Activated T-helper 1 cell treated with Interleukin-2 at 50 U/mL for 16 hours (primary cell): ENCODE measurements around the gene MBOAT7.
A peak's percentile ranks its signal among the peaks of the same experiment; 100 is the strongest.
"Not testable (repeated sequence)": the region's sequence is repeated elsewhere in the genome, so short reads cannot be mapped to it uniquely, and the experiment has no call there.

Experiments
- DNase-seq: peaks from one replicate; pipeline ENCODE4 v3.0.0-alpha.2; 2020; ENCODE audit warnings: low read depth

The MBOAT7 gene

GRCh38 chr19:54209058-54209810 lies 19.9 kb upstream of the MBOAT7 start:
- no peak for DNase-seq

GRCh38 chr19:54208784-54209057 lies 19.3 kb upstream of the MBOAT7 start:
- no peak for DNase-seq

GRCh38 chr19:54207983-54208783 lies 18.8 kb upstream of the MBOAT7 start:
- DNase-seq: no peak

- DNase-seq: no peak
Measured at GRCh38 chr19:54207676-54207982, 18.2 kb upstream of the MBOAT7 start.

- not testable (repeated sequence) for DNase-seq
Measured at GRCh38 chr19:54207193-54207592, 17.8 kb upstream of the MBOAT7 start.

- DNase-seq: no peak
Measured at GRCh38 chr19:54206831-54207177, 17.4 kb upstream of the MBOAT7 start.

GRCh38 chr19:54206030-54206830 lies 16.9 kb upstream of the MBOAT7 start:
- DNase-seq: no peak

GRCh38 chr19:54204767-54205468 lies 15.5 kb upstream of the MBOAT7 start:
- DNase-seq: no peak

GRCh38 chr19:54203151-54203611 lies 13.8 kb upstream of the MBOAT7 start:
- no peak for DNase-seq

- DNase-seq: no peak
Measured at GRCh38 chr19:54201980-54202379, 12.6 kb upstream of the MBOAT7 start.

GRCh38 chr19:54201172-54201701 lies 11.9 kb upstream of the MBOAT7 start:
- no peak for DNase-seq

GRCh38 chr19:54199401-54199800 lies 10.0 kb upstream of the MBOAT7 start:
- no peak for DNase-seq

- DNase-seq: no peak
Measured at GRCh38 chr19:54197121-54197520, 7.7 kb upstream of the MBOAT7 start.

- no peak for DNase-seq
Measured at GRCh38 chr19:54196536-54196935, 7.2 kb upstream of the MBOAT7 start.

- DNase-seq: not testable (repeated sequence)
Measured at GRCh38 chr19:54194463-54194862, 5.1 kb upstream of the MBOAT7 start.

GRCh38 chr19:54193011-54193410 lies 3.6 kb upstream of the MBOAT7 start:
- no peak for DNase-seq

GRCh38 chr19:54191811-54192453 lies 2.6 kb upstream of the MBOAT7 start:
- DNase-seq: no peak

- peak; percentile 79 for DNase-seq
Measured at GRCh38 chr19:54191011-54191810, 1.8 kb upstream of the MBOAT7 start, which contains the start of gene TSEN34. Gene TSEN34, plus strand, starts transcription at chr19:54191308. Its CDS starts 57 bp downstream, at chr19:54191365.

- DNase-seq: peak; percentile 100
Measured at GRCh38 chr19:54190503-54191010, 1.2 kb upstream of the MBOAT7 start.

- DNase-seq: peak; percentile 99
Measured at GRCh38 chr19:54189735-54190502, 539 bp upstream of the MBOAT7 start.
